Measurements from ENCODE around the gene TAS2R1.

Gene TAS2R1

GRCh38 chr5:9641806-9642355, 11.7 kb upstream of the TAS2R1 start:
- TF ChIP-seq GATA3 (IDR thresholded peaks at IDR 0.05; ENCODE audit: low read depth, low read length) (no peak), GATA2 (IDR thresholded peaks at IDR 0.05; ENCODE audit: low read depth, low read length) (no peak)

- TF ChIP-seq GATA2 (IDR thresholded peaks at IDR 0.05; ENCODE audit: low read depth, low read length) (no peak), GATA3 (IDR thresholded peaks at IDR 0.05; ENCODE audit: low read depth, low read length) (no peak)
These were observed 2.3 kb upstream of the TAS2R1 start for GRCh38 chr5:9632495-9632894.

GRCh38 chr5:9627541-9627940, 2.6 kb downstream of the TAS2R1 start:
- no peak for TF ChIP-seq GATA2 (IDR thresholded peaks at IDR 0.05; ENCODE audit: low read depth, low read length)
- TF ChIP-seq GATA3 (IDR thresholded peaks at IDR 0.05; ENCODE audit: low read depth, low read length): no peak

- peak; percentile 98 for TF ChIP-seq GATA2 (IDR thresholded peaks at IDR 0.05; ENCODE audit: low read depth, low read length)
- peak; percentile 95 for TF ChIP-seq GATA3 (IDR thresholded peaks at IDR 0.05; ENCODE audit: low read depth, low read length)
These were observed 3.2 kb downstream of the TAS2R1 start for GRCh38 chr5:9626955-9627354.

- TF ChIP-seq GATA2 (IDR thresholded peaks at IDR 0.05; ENCODE audit: low read depth, low read length) (no peak), GATA3 (IDR thresholded peaks at IDR 0.05; ENCODE audit: low read depth, low read length) (no peak)
These were observed 4.4 kb downstream of the TAS2R1 start for GRCh38 chr5:9625731-9626130.

GRCh38 chr5:9625286-9625685, 4.9 kb downstream of the TAS2R1 start:
- no peak for TF ChIP-seq GATA2 (IDR thresholded peaks at IDR 0.05; ENCODE audit: low read depth, low read length)
- TF ChIP-seq GATA3 (IDR thresholded peaks at IDR 0.05; ENCODE audit: low read depth, low read length): no peak

- TF ChIP-seq GATA2 (IDR thresholded peaks at IDR 0.05; ENCODE audit: low read depth, low read length) (no peak), GATA3 (IDR thresholded peaks at IDR 0.05; ENCODE audit: low read depth, low read length) (no peak)
These were observed 5.8 kb downstream of the TAS2R1 start for GRCh38 chr5:9624196-9624947.

GRCh38 chr5:9623661-9624060, 6.5 kb downstream of the TAS2R1 start:
- TF ChIP-seq GATA3 (IDR thresholded peaks at IDR 0.05; ENCODE audit: low read depth, low read length) (no peak), GATA2 (IDR thresholded peaks at IDR 0.05; ENCODE audit: low read depth, low read length) (no peak)

- no peak for TF ChIP-seq GATA3 (IDR thresholded peaks at IDR 0.05; ENCODE audit: low read depth, low read length)
- TF ChIP-seq GATA2 (IDR thresholded peaks at IDR 0.05; ENCODE audit: low read depth, low read length): no peak
These were observed 7.2 kb downstream of the TAS2R1 start for GRCh38 chr5:9622971-9623421.

GRCh38 chr5:9621379-9621903, 8.7 kb downstream of the TAS2R1 start:
- peak; percentile 88 for TF ChIP-seq GATA2 (IDR thresholded peaks at IDR 0.05; ENCODE audit: low read depth, low read length)
- peak; percentile 64; the same call in 1 of the 2 replicates for TF ChIP-seq GATA3 (IDR thresholded peaks at IDR 0.05; ENCODE audit: low read depth, low read length)

- no peak for TF ChIP-seq GATA3 (IDR thresholded peaks at IDR 0.05; ENCODE audit: low read depth, low read length)
- TF ChIP-seq GATA2 (IDR thresholded peaks at IDR 0.05; ENCODE audit: low read depth, low read length): 0 out of 2 replicates have a peak, but pooled peaks have one; percentile 24
These were observed 10.6 kb downstream of the TAS2R1 start for GRCh38 chr5:9619331-9620092.

GRCh38 chr5:9617739-9618504, 12.2 kb downstream of the TAS2R1 start:
- no peak for TF ChIP-seq GATA2 (IDR thresholded peaks at IDR 0.05; ENCODE audit: low read depth, low read length)
- no peak for TF ChIP-seq GATA3 (IDR thresholded peaks at IDR 0.05; ENCODE audit: low read depth, low read length)

- no peak for TF ChIP-seq GATA3 (IDR thresholded peaks at IDR 0.05; ENCODE audit: low read depth, low read length)
- TF ChIP-seq GATA2 (IDR thresholded peaks at IDR 0.05; ENCODE audit: low read depth, low read length): no peak
These were observed 12.9 kb downstream of the TAS2R1 start for GRCh38 chr5:9617221-9617620.

Data from SH-SY5Y (cell line).